ENCODE data around the gene CHST5.
"Not testable (repeated sequence)": the region's sequence is repeated elsewhere in the genome, so short reads cannot be mapped to it uniquely, and the experiment has no call there.

- not testable (repeated sequence) for TF ChIP-seq POLR2A (IDR thresholded peaks at IDR 0.05; ENCODE audit: low read length); GATA1 (IDR thresholded peaks at IDR 0.05; ENCODE audit: low read depth, low read length)
Observed at GRCh38 chr16:75545879-75546278, 10.0 kb upstream of the CHST5 start.

All from erythroblast (primary cell).